Activated naive CD8-positive, alpha-beta T cell treated with anti-CD3 and anti-CD28 coated beads, Interleukin-2, amount 10 ng/mL, durations not matched to agents 7 days and 5 days (primary cell): ENCODE data around the gene PLCL1. TPM values are rescaled to one million over a fixed set of nuclear protein-coding genes. Genes with fewer than 3 reads are reported as not detected.

Experiments used
- ATAC-seq: fragments of 150-1000 bp; cut with Tn5 transposase; one replicate; pipeline ENCODE4 v1.10.0; 2021; ENCODE audit warnings: low read depth, moderate library complexity
- POLR2A ChIA-PET: fragments of 350-600 bp; sonication (Branson Sonifier 250); formaldehyde crosslinking; loops from one replicate; lab custom pipeline; 2021; ENCODE audit warnings: antibody characterized with exemption; lab: Charles Lee
- DNase-seq: peaks from one replicate; pipeline ENCODE4 v3.0.0; 2021
- H3K27ac Mint-ChIP-seq: one replicate; pipeline ENCODE4 v1.8.0; 2022; ENCODE audit warnings: mild to moderate bottlenecking, mixed read lengths
- H3K27me3 Mint-ChIP-seq: one replicate; pipeline ENCODE4 v1.8.0; 2022; ENCODE audit warnings: mild to moderate bottlenecking, moderate library complexity, mixed read lengths
- H3K36me3 Mint-ChIP-seq: one replicate; pipeline ENCODE4 v1.8.0; 2021; ENCODE audit warnings: mild to moderate bottlenecking, mixed read lengths
- H3K4me1 Mint-ChIP-seq: one replicate; pipeline ENCODE4 v1.8.0; 2021; ENCODE audit warnings: mixed read lengths
- H3K4me3 Mint-ChIP-seq: one replicate; pipeline ENCODE4 v1.8.0; 2022; ENCODE audit warnings: mild to moderate bottlenecking, moderate library complexity, mixed read lengths
- H3K9me3 Mint-ChIP-seq: one replicate; pipeline ENCODE4 v1.8.0; 2021; ENCODE audit warnings: mixed read lengths
- total RNA-seq, 2 experiments: library from RNA; stranded (reverse); gene quantifications; one replicate each; pipeline ENCODE4 v1.2.3, GENCODE V29; 2021

The PLCL1 gene
- total RNA-seq, 2 experiments from 2014 or later, result 1.2 to 1.3 TPM

GRCh38 chr2:197932374-197932773 is 128.0 kb downstream of the PLCL1 start:
- no peak for DNase-seq
- peaks cover 3% of the 10 kb centered on the region for H3K9me3 Mint-ChIP-seq
- POLR2A ChIA-PET, result interaction anchor here (0.7 kb wide), 1 partner anchor 44 kb away, joined by 4 read pairs; no protein-coding TSS in a partner anchor
- no peak overlapping the region for H3K27ac Mint-ChIP-seq
- H3K4me1 Mint-ChIP-seq, result no peaks in the 10 kb centered on the region
- no peaks in the 10 kb centered on the region for H3K36me3 Mint-ChIP-seq
- no peak overlapping the region for H3K4me3 Mint-ChIP-seq
- ATAC-seq, result no peak
- no peaks in the 10 kb centered on the region for H3K27me3 Mint-ChIP-seq

DNA sequence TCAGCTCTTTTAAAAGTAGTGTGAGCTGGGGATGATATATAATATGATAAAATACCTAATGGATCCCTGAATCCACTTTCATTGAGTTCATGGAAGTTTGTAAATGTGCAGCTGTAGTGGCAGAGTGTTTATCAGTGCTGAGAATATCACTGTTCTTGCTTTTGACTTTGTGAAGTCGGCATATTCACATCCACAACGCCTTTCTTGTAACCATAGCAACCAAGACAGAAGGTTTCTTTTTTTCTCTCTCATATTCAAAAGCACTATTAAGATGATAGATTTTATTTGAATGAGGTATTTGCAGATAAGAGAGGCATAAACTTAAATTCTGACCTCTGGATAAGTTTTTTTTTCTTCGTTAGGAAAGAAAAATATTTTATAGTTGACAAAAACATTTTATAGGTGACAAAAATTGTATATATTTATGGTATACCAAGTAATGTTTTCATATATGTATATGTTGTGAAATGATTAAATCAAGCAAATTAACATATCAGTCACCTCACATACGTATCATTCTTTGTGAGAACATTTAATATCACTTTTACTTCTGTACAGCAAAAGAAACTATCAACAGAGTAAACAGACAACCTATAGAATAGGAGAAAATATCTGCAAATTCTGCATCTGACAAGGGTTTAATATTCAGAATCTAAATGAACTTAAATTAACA is 130.0 kb downstream of the PLCL1 start:
- H3K27ac Mint-ChIP-seq, result no peak overlapping the region

DNA sequence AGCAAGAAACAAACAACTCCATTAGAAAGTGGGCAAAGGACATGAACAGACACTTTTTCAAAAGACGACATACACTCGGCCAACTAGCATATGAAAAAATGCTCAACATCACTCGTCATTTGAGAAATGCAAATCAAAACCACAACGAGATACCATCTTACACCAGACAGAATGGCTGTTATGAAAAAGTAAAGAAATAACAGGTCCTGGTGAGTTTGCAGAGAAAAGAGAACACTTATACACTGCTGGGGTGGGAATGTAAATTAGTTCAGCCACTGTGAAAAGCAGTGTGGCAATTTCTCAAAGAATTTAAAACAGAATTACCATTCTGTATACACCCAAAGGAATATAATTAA is 130.5 kb downstream of the PLCL1 start:
- peaks cover 4% of the 10 kb centered on the region for H3K9me3 Mint-ChIP-seq
- no peak overlapping the region for H3K4me3 Mint-ChIP-seq
- H3K27me3 Mint-ChIP-seq, result no peaks in the 10 kb centered on the region
- H3K4me1 Mint-ChIP-seq, result no peaks in the 10 kb centered on the region
- ATAC-seq (no peak), DNase-seq (no peak)
- POLR2A ChIA-PET, result no interaction called here
- H3K27ac Mint-ChIP-seq, result no peak overlapping the region
- H3K36me3 Mint-ChIP-seq, result no peaks in the 10 kb centered on the region

More for the DNA sequence above, 130.0 kb downstream of the PLCL1 start:
- Mint-ChIP-seq H3K9me3 (peaks cover 4% of the 10 kb centered on the region), H3K4me3 (no peak overlapping the region), H3K27me3 (no peaks in the 10 kb centered on the region), H3K4me1 (no peaks in the 10 kb centered on the region), H3K36me3 (no peaks in the 10 kb centered on the region)
- no peak for DNase-seq
- POLR2A ChIA-PET, result no interaction called here
- ATAC-seq, result no peak

DNA sequence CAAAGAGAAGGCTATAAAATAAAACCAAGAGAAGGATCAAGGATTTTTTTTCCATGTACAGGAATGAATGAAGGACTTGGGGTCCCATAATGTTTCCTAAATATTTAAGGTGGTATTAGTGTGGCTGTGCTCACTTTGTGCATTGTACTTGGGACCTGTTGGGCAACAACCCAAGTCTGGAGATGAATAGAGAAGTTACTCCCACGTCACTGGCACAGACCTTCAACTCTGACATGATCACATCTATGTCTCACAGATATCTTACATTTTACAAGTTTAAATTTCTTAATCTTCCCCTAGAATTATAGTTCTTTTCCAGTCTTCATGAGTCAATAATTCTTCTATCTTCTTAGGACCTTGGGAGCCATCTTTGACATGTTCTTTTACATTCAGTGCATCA is 133.4 kb downstream of the PLCL1 start:
- POLR2A ChIA-PET, result no interaction called here
- Mint-ChIP-seq H3K9me3 (peaks cover 2% of the 10 kb centered on the region), H3K4me1 (no peaks in the 10 kb centered on the region), H3K27ac (no peak overlapping the region), H3K4me3 (no peak overlapping the region), H3K36me3 (no peaks in the 10 kb centered on the region), H3K27me3 (no peaks in the 10 kb centered on the region)
- ATAC-seq (no peak), DNase-seq (no peak)

DNA sequence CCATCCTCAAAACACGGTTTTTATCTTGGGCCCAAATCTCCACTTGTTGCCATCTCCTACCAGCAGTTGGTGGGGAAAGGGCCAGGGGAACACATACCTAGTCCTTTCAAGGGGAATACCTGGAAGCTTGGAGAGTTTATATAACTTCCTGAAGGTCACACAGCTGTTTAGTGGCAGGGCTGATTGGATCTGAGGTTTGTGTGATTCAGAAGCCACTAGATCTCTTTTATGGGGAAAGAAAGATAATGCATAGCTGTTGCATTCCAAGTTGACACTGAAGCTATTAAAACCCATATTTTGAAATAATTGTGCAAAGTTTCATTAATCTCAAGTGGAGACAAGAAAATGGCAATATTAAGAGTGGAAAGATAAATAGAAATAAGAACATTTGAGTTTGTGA is 134.2 kb downstream of the PLCL1 start:
- no peaks in the 10 kb centered on the region for H3K27me3 Mint-ChIP-seq
- no peaks in the 10 kb centered on the region for H3K4me1 Mint-ChIP-seq
- H3K4me3 Mint-ChIP-seq, result no peak overlapping the region
- H3K36me3 Mint-ChIP-seq, result no peaks in the 10 kb centered on the region
- DNase-seq (no peak), ATAC-seq (no peak)
- POLR2A ChIA-PET, result no interaction called here
- peaks cover 2% of the 10 kb centered on the region for H3K9me3 Mint-ChIP-seq
- H3K27ac Mint-ChIP-seq, result no peak overlapping the region

DNA sequence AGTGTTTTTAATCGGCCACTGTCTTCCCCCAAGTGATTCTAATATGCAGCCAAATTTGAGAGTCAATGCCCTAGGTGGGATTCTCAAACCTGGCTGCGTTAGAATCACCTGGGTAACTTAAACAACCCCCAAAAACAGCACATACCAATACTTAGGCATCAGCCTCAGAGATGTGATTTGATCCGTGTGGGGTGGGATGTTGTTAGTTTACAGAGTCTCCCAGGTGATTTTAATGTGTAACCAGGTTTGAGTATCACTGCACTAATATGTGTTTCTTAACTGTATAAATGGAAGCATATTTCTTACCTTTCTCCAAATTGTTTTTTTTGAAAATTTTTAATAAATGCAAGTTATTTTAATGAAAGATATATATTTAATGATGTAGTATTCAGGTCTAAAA is 135.4 kb downstream of the PLCL1 start:
- no peak overlapping the region for H3K4me3 Mint-ChIP-seq
- no peaks in the 10 kb centered on the region for H3K4me1 Mint-ChIP-seq
- POLR2A ChIA-PET, result no interaction called here
- H3K27ac Mint-ChIP-seq, result no peak overlapping the region
- no peaks in the 10 kb centered on the region for H3K36me3 Mint-ChIP-seq
- ATAC-seq (no peak), DNase-seq (no peak)
- H3K27me3 Mint-ChIP-seq, result no peaks in the 10 kb centered on the region
- peaks cover 2% of the 10 kb centered on the region for H3K9me3 Mint-ChIP-seq

- ATAC-seq (no peak), DNase-seq (no peak)
- POLR2A ChIA-PET, result no interaction called here
- Mint-ChIP-seq H3K27me3 (no peaks in the 10 kb centered on the region), H3K9me3 (peaks cover 2% of the 10 kb centered on the region), H3K4me3 (no peak overlapping the region), H3K36me3 (no peaks in the 10 kb centered on the region), H3K27ac (no peak overlapping the region), H3K4me1 (no peaks in the 10 kb centered on the region)
These were observed 136.0 kb downstream of the PLCL1 start for GRCh38 chr2:197940382-197940781.

GRCh38 chr2:197941715-197942114 is 137.3 kb downstream of the PLCL1 start:
- DNase-seq, result no peak
- H3K36me3 Mint-ChIP-seq, result no peaks in the 10 kb centered on the region
- no peak overlapping the region for H3K27ac Mint-ChIP-seq
- no peaks in the 10 kb centered on the region for H3K4me1 Mint-ChIP-seq
- POLR2A ChIA-PET, result no interaction called here
- H3K9me3 Mint-ChIP-seq, result peaks cover 2% of the 10 kb centered on the region
- no peak overlapping the region for H3K4me3 Mint-ChIP-seq
- H3K27me3 Mint-ChIP-seq, result no peaks in the 10 kb centered on the region
- no peak for ATAC-seq

DNA sequence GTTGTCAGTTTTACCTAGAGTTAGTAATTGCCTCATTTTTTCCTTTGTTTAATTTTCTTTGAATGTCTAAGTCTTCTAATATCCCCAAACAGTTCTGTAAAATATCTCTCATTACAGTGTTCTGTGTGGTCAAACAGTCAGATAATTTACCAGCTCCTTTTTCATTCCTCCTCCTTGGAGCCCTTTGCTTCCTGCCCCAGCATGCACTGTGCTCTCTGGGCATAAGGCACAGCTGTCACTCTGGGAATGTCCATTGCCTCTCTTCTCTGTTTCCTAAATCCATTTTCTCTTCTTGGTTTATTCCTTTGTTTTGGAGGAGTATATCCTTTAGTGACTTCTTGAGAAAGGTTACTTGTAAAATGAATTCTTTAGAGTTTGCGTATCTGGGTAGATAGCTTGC is 139.3 kb downstream of the PLCL1 start:
- Mint-ChIP-seq H3K9me3 (peaks cover 1% of the 10 kb centered on the region), H3K27me3 (no peaks in the 10 kb centered on the region), H3K36me3 (no peaks in the 10 kb centered on the region), H3K4me3 (no peak overlapping the region), H3K27ac (no peak overlapping the region), H3K4me1 (no peaks in the 10 kb centered on the region)
- DNase-seq (no peak), ATAC-seq (no peak)
- POLR2A ChIA-PET, result no interaction called here

GRCh38 chr2:197944416-197945096 is 140.2 kb downstream of the PLCL1 start:
- H3K27me3 Mint-ChIP-seq, result no peaks in the 10 kb centered on the region
- H3K4me3 Mint-ChIP-seq, result no peak overlapping the region
- POLR2A ChIA-PET, result no interaction called here
- no peak overlapping the region for H3K27ac Mint-ChIP-seq
- ATAC-seq, result no peak
- no peaks in the 10 kb centered on the region for H3K36me3 Mint-ChIP-seq
- no peaks in the 10 kb centered on the region for H3K4me1 Mint-ChIP-seq
- no peak for DNase-seq
- H3K9me3 Mint-ChIP-seq, result peaks cover 1% of the 10 kb centered on the region

DNA sequence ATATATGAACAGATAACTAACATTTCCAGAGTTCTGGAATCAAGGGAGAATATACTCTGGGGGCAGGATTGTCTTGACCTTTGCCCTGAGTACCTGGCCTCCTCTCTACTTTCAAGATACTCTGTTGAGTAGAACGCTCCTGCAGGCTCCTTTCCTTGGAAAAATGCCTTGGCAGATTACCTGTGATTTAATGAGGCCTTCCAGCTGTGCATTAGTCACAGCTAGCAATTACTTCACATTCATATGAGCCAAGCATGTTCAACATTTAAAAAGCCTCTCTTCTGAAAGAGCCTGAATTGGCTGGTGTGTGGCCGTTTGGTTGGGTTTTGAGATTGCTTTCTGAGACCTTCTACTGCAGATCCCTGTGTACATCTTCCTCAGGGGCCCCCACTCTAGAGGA is 142.2 kb downstream of the PLCL1 start:
- H3K36me3 Mint-ChIP-seq, result no peaks in the 10 kb centered on the region
- POLR2A ChIA-PET, result no interaction called here
- ATAC-seq (no peak), DNase-seq (no peak)
- no peak overlapping the region for H3K4me3 Mint-ChIP-seq
- H3K4me1 Mint-ChIP-seq, result no peaks in the 10 kb centered on the region
- H3K9me3 Mint-ChIP-seq, result peaks cover 1% of the 10 kb centered on the region
- no peak overlapping the region for H3K27ac Mint-ChIP-seq
- no peaks in the 10 kb centered on the region for H3K27me3 Mint-ChIP-seq

DNA sequence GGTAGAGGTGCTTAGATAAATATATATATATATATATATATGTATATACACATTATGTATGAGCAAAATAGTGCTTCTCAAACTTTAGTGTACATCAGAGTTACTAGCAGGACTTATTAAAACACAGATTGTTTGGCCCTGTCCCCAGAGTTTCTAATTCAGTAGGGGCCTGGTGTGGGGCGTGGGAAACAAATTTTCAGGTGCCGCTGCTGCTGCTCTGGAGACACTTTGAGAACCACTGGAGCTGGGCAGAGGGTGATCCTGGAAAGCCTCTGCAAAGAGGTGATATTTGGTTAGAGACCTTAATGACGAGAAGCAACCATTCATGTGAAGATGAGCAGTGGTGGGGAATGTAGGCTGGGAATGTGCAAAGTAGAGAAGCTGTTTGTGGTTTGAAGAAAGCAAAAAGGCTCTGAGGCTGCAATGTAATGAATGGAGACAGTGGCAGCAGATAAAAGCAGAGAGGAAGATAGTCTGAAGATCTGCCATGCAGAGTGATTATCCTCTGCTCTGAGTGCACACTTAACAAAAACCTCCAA is 142.9 kb downstream of the PLCL1 start:
- POLR2A ChIA-PET, result no interaction called here
- Mint-ChIP-seq H3K9me3 (no peaks in the 10 kb centered on the region), H3K27me3 (no peaks in the 10 kb centered on the region), H3K4me3 (no peak overlapping the region), H3K4me1 (no peaks in the 10 kb centered on the region), H3K36me3 (no peaks in the 10 kb centered on the region), H3K27ac (no peak overlapping the region)
- ATAC-seq (no peak), DNase-seq (no peak)

DNA sequence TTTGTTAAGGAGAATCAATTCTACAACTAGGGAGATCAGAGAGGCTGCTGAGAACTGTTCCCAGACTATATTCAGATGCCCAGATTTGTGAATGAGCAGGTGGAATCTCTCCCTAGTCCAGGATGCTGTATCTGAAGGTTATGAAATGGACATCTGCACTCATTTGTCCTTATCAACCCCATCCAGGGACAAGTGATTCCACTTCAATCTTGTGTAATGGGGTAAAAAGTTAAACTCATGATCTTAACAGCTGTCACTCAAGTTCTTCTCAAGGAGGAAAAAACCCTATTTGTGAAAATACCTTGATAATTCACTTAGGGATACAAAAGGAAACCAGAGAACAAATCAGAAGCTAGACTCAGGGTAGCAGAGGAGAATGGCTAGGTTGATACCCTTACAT is 144.8 kb downstream of the PLCL1 start:
- no peak overlapping the region for H3K4me3 Mint-ChIP-seq
- POLR2A ChIA-PET, result no interaction called here
- H3K27me3 Mint-ChIP-seq, result no peaks in the 10 kb centered on the region
- ATAC-seq (no peak), DNase-seq (no peak)
- H3K27ac Mint-ChIP-seq, result no peak overlapping the region
- H3K36me3 Mint-ChIP-seq, result no peaks in the 10 kb centered on the region
- H3K4me1 Mint-ChIP-seq, result no peaks in the 10 kb centered on the region
- H3K9me3 Mint-ChIP-seq, result no peaks in the 10 kb centered on the region

- no peak overlapping the region for H3K27ac Mint-ChIP-seq
- no peaks in the 10 kb centered on the region for H3K4me1 Mint-ChIP-seq
- H3K4me3 Mint-ChIP-seq, result no peak overlapping the region
- POLR2A ChIA-PET, result no interaction called here
- ATAC-seq, result no peak
- no peak for DNase-seq
- no peaks in the 10 kb centered on the region for H3K36me3 Mint-ChIP-seq
- no peaks in the 10 kb centered on the region for H3K27me3 Mint-ChIP-seq
- no peaks in the 10 kb centered on the region for H3K9me3 Mint-ChIP-seq
These were observed 145.6 kb downstream of the PLCL1 start for GRCh38 chr2:197950006-197950405.
